Hepatocyte (in vitro differentiated cells): Measurements from ENCODE around the gene LRRC38. TPM values are rescaled to one million over a fixed set of nuclear protein-coding genes. Genes with fewer than 3 reads are reported as not detected.
"Not testable (repeated sequence)": the region's sequence is repeated elsewhere in the genome, so short reads cannot be mapped to it uniquely, and the experiment has no call there.

Experiments used
- DNase-seq: peaks from one replicate; pipeline ENCODE4 v3.0.0-alpha.2; 2016; ENCODE audit warnings: low spot score
- H2AFZ ChIP-seq: fragments of 200-600 bp; sonication (generic); 2 replicates; pipeline ENCODE4 v1.6.0; 2016; ENCODE audit warnings: antibody characterized with exemption, mild to moderate bottlenecking
- H3K27ac ChIP-seq: fragments of 200-600 bp; sonication (generic); 2 replicates; pipeline ENCODE4 v1.5.1; 2016; ENCODE audit warnings: mild to moderate bottlenecking
- H3K27me3 ChIP-seq: fragments of 200-600 bp; sonication (generic); 2 replicates; pipeline ENCODE4 v1.6.1; 2016
- H3K36me3 ChIP-seq: fragments of 200-600 bp; sonication (generic); replicated peaks from 2 replicates; pipeline ENCODE4 v1.5.1; 2016; ENCODE audit warnings: low read depth; ENCODE audit not compliant: insufficient read depth
- H3K4me1 ChIP-seq: fragments of 200-600 bp; sonication (generic); 2 replicates; pipeline ENCODE4 v1.5.1; 2016; ENCODE audit warnings: mild to moderate bottlenecking, moderate library complexity; ENCODE audit not compliant: insufficient read depth
- H3K4me2 ChIP-seq: fragments of 200-600 bp; sonication (generic); 2 replicates; pipeline ENCODE4 v1.6.0; 2016
- H3K4me3 ChIP-seq: fragments of 200-600 bp; sonication (generic); 2 replicates; pipeline ENCODE4 v1.5.1; 2016; ENCODE audit warnings: mild to moderate bottlenecking
- H3K79me2 ChIP-seq: fragments of 200-600 bp; sonication (generic); 2 replicates; pipeline ENCODE4 v1.6.0; 2017; ENCODE audit warnings: mild to moderate bottlenecking
- H3K9me2 ChIP-seq: fragments of 200-600 bp; sonication (generic); replicated peaks from 2 replicates; pipeline ENCODE4 v1.6.0; 2017; ENCODE audit warnings: mild to moderate bottlenecking; ENCODE audit not compliant: insufficient read depth
- H3K9me3 ChIP-seq: fragments of 200-600 bp; sonication (generic); 2 replicates; pipeline ENCODE4 v1.5.1; 2016; ENCODE audit warnings: low read depth, mild to moderate bottlenecking
- H4K20me1 ChIP-seq: fragments of 200-600 bp; sonication (generic); 2 replicates; pipeline ENCODE4 v1.6.0; 2016; ENCODE audit warnings: mild to moderate bottlenecking; ENCODE audit not compliant: insufficient read depth, poor library complexity, severe bottlenecking
- CTCF ChIP-seq: fragments of 200-600 bp; sonication (generic); IDR thresholded peaks from 2 replicates; pipeline ENCODE4 v1.5.1; 2016; ENCODE audit warnings: antibody characterized with exemption, mild to moderate bottlenecking; ENCODE audit not compliant: poor library complexity
- EZH2 ChIP-seq: fragments of 200-600 bp; sonication (generic); IDR thresholded peaks from 2 replicates; pipeline ENCODE4 v1.6.1; 2016; ENCODE audit warnings: antibody characterized with exemption, mild to moderate bottlenecking, borderline replicate concordance
- EZH2phosphoT487 ChIP-seq: fragments of 200-600 bp; sonication (generic); IDR thresholded peaks from one replicate; pipeline ENCODE4 v1.6.1; 2018; ENCODE audit warnings: antibody characterized with exemption, mild to moderate bottlenecking, low read depth, moderate library complexity; ENCODE audit not compliant: unreplicated experiment, severe bottlenecking
- WGBS: methylation state at CpG from one replicate; pipeline ENCODE4 v1.1.6; 2016; ENCODE audit warnings: low lambda C conversion rate; ENCODE audit errors: missing lambda C conversion rate; 5-methylcytosine and 5-hydroxymethylcytosine counted together
- polyA plus RNA-seq: library from polyadenylated mRNA; unstranded; fragments of >200 nt; fragmentation: Nextera tagmentation; extraction: Ambion mirVana; gene quantifications from 2 replicates; pipeline ENCODE4 v1.2.1, GENCODE V29; 2016
- total RNA-seq: library from RNA; depleted of rRNA; stranded (reverse); fragments of >200 nt; gene quantifications from 2 replicates; pipeline ENCODE4 v1.2.3, GENCODE V29; 2014

Gene LRRC38
- total and polyA plus RNA-seq, 2 experiments from 2014 or later, result 3.8 to 26.7 TPM

DNA sequence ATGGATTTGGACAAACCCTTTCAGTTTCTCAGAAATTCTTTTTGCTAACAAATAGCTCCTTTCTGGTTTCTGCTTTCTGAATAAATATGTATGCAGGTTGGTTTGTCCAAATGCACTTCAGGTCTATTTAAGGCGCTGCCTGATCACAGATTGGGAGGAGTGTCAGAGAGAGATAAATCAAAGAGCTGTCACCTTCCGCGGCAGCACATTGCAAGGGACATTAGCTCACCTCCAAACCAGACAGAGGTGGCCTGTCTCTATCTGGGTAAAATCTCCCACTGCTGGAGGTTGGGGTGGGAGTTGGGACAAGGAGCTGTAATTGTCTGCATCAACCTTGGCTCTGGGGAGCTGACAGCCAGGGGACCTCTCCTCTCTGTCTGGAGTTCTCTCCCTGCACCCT lies 78.3 kb downstream of the LRRC38 start:
- TF ChIP-seq CTCF (no peak), EZH2 (no peak), EZH2phosphoT487 (no peak)
- H3K9me2 ChIP-seq, result no peaks in the 10 kb centered on the region
- no peak overlapping the region for H2AFZ ChIP-seq
- no peaks in the 10 kb centered on the region for H3K9me3 ChIP-seq
- 79% methylated on average over 3 of the region's 3 CpGs for WGBS
- H3K4me2 ChIP-seq, result no peak overlapping the region
- no peaks in the 10 kb centered on the region for H4K20me1 ChIP-seq
- H3K36me3 ChIP-seq, result no peaks in the 10 kb centered on the region
- H3K4me1 ChIP-seq, result no peaks in the 10 kb centered on the region
- no peak overlapping the region for H3K27ac ChIP-seq
- H3K27me3 ChIP-seq, result no peaks in the 10 kb centered on the region
- H3K4me3 ChIP-seq, result no peak overlapping the region
- no peak for DNase-seq
- H3K79me2 ChIP-seq, result no peaks in the 10 kb centered on the region

DNA sequence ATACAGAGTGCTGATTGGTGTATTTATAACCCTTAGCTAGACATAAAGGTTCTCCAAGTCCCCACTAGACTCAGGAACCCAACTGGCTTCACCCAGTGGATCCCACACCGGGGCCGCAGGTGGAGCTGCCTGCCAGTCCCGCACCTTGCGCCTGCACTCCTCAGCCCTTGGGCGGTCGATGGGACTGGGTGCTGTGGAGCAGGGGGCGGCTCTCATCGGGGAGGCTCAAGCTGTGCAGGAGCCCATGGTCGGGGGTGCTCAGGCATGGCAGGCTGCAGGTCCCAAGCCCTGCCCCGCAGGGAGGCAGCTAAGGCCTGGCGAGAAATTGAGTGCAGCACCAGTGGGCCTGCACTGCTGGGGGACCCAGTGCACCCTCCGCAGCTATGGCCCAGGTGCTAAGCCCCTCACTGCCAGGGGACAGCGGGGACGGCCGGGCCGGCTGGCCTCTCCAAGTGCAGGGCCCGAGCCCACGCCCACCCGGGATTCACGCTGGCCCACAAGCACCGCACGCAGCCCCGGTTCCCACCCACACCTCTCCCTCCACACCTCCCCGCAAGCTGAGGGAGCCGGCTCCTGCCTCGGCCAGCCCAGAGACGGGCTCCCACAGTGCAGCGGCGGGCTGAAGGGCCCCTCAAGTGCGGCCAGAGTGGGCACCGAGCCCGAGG lies 80.0 kb downstream of the LRRC38 start:
- not testable (repeated sequence) for H2AFZ ChIP-seq, H3K9me2 ChIP-seq, H3K9me3 ChIP-seq, H3K27me3 ChIP-seq, H3K36me3 ChIP-seq, H3K4me3 ChIP-seq, H3K79me2 ChIP-seq, H4K20me1 ChIP-seq, DNase-seq, H3K27ac ChIP-seq, H3K4me2 ChIP-seq, H3K4me1 ChIP-seq
- 90% methylated on average over 28 of the region's 32 CpGs for WGBS

DNA sequence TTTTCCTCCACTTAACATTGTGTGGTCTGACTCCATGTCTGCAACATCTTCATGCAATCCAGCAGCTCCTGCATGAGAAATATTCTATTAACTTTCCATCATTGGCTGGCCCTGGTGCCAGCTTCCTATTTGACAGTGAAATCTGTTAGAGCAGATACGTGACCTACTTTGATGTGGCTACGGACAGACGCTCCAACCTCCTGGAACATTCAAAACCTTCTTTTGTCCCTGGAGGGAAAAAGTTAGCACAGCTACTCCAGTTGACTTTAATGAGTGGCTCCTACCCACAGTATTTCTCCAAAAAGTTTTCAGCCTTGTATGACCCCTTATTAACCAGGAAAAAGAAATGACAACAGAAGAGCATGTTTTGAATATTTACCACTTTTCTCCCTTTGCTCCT lies 81.6 kb downstream of the LRRC38 start:
- H3K27ac ChIP-seq, result no peak overlapping the region
- no peaks in the 10 kb centered on the region for H3K36me3 ChIP-seq
- no peak overlapping the region for H3K4me2 ChIP-seq
- no peaks in the 10 kb centered on the region for H3K9me3 ChIP-seq
- no peaks in the 10 kb centered on the region for H4K20me1 ChIP-seq
- WGBS, result 88% methylated on average over 3 of the region's 3 CpGs
- no peak overlapping the region for H2AFZ ChIP-seq
- no peaks in the 10 kb centered on the region for H3K4me1 ChIP-seq
- DNase-seq, result no peak
- H3K9me2 ChIP-seq, result no peaks in the 10 kb centered on the region
- no peaks in the 10 kb centered on the region for H3K79me2 ChIP-seq
- no peaks in the 10 kb centered on the region for H3K27me3 ChIP-seq
- H3K4me3 ChIP-seq, result no peak overlapping the region
- TF ChIP-seq CTCF, result no peak
- no peak for TF ChIP-seq EZH2phosphoT487
- TF ChIP-seq EZH2, result no peak

GRCh38 chr1:13430495-13430894 lies 83.3 kb downstream of the LRRC38 start:
- Histone ChIP-seq H3K4me1 (no peaks in the 10 kb centered on the region), H3K79me2 (no peaks in the 10 kb centered on the region), H3K4me3 (no peak overlapping the region), H3K36me3 (no peaks in the 10 kb centered on the region), H2AFZ (no peak overlapping the region), H3K27ac (no peak overlapping the region), H3K9me3 (no peaks in the 10 kb centered on the region), H3K4me2 (no peak overlapping the region), H4K20me1 (no peaks in the 10 kb centered on the region), H3K9me2 (no peaks in the 10 kb centered on the region), H3K27me3 (no peaks in the 10 kb centered on the region)
- TF ChIP-seq EZH2phosphoT487 (no peak), CTCF (no peak), EZH2 (no peak)
- DNase-seq, result no peak
- WGBS, result 92% methylated on average over 13 of the region's 13 CpGs

Other genes starting within 250 kb of the LRRC38 start
- gene PRAMEF8, start 228.9 kb downstream of the LRRC38 start, total RNA-seq, result not detected in 2 replicates
- gene PRAMEF8, start 228.9 kb downstream of the LRRC38 start, polyA plus RNA-seq, result not detected in 2 replicates
- gene PRAMEF33, start 210.5 kb downstream of the LRRC38 start, total RNA-seq, result not detected in 2 replicates
- not detected in 2 replicates for gene PRAMEF33, start 210.5 kb downstream of the LRRC38 start, polyA plus RNA-seq
- gene PRAMEF15, start 198.4 kb downstream of the LRRC38 start, total RNA-seq, result not detected in 2 replicates
- gene PRAMEF15, start 198.4 kb downstream of the LRRC38 start, polyA plus RNA-seq, result not detected in 2 replicates
- not detected in 2 replicates for gene PRAMEF14, start 166.9 kb downstream of the LRRC38 start, total RNA-seq
- not detected in 2 replicates for gene PRAMEF14, start 166.9 kb downstream of the LRRC38 start, polyA plus RNA-seq
- gene PRAMEF19, start 142.1 kb downstream of the LRRC38 start, total RNA-seq, result not detected in 2 replicates
- gene PRAMEF19, start 142.1 kb downstream of the LRRC38 start, polyA plus RNA-seq, result not detected in 2 replicates
- not detected in 2 replicates for gene PRAMEF17, start 124.4 kb downstream of the LRRC38 start, total RNA-seq
- gene PRAMEF17, start 124.4 kb downstream of the LRRC38 start, polyA plus RNA-seq, result not detected in 2 replicates
- gene PRAMEF20, start 103.6 kb downstream of the LRRC38 start, total RNA-seq, result not detected in 2 replicates
- gene PRAMEF20, start 103.6 kb downstream of the LRRC38 start, polyA plus RNA-seq, result not detected in 2 replicates
- gene PDPN, start 69.8 kb upstream of the LRRC38 start, total RNA-seq, result 305 and 332 TPM in 2 replicates
- 478 and 508 TPM in 2 replicates for gene PDPN, start 69.8 kb upstream of the LRRC38 start, polyA plus RNA-seq
- 17.4 and 18.6 TPM in 2 replicates for gene PRDM2, start 186.2 kb upstream of the LRRC38 start, total RNA-seq
- 11.5 and 13.7 TPM in 2 replicates for gene PRDM2, start 186.2 kb upstream of the LRRC38 start, polyA plus RNA-seq